K562 (cell line): Measurements from ENCODE around the gene SLC37A3. TPM values are rescaled to one million over a fixed set of nuclear protein-coding genes. Genes with fewer than 3 reads are reported as not detected.

Experiments used
- ADNP ChIP-seq: fragments of 200-800 bp; sonication (Bioruptor generic); IDR thresholded peaks from 2 replicates; pipeline ENCODE4 v1.6.1; 2016; ENCODE audit warnings: missing genetic modification characterization, missing compliant biosample characterization
- BRF1 ChIP-seq: IDR thresholded peaks from 3 replicates; pipeline ENCODE4 v1.6.1; 2011; ENCODE audit warnings: borderline replicate concordance, mild to moderate bottlenecking; ENCODE audit not compliant: insufficient read length; ENCODE audit errors: extremely low read depth
- EHMT2 ChIP-seq: fragments of 450-650 bp; IDR thresholded peaks from 2 replicates; pipeline ENCODE4 v1.6.1; 2018; ENCODE audit warnings: antibody characterized with exemption
- EZH2 ChIP-seq: IDR thresholded peaks from 2 replicates; pipeline ENCODE4 v1.6.1; 2012; ENCODE audit warnings: low read depth, mild to moderate bottlenecking, inconsistent platforms, low read length, borderline replicate concordance
- GABPB2 ChIP-seq: fragments of 250-450 bp; sonication (Bioruptor Pico); conservative IDR thresholded peaks from 2 replicates; pipeline ENCODE4 v1.5.1; 2021; ENCODE audit warnings: mild to moderate bottlenecking
- GTF2A2 ChIP-seq: IDR thresholded peaks from 2 replicates; pipeline ENCODE4 v1.6.1; 2016; ENCODE audit warnings: mild to moderate bottlenecking, missing genetic modification characterization, missing compliant biosample characterization
- HMG20B ChIP-seq: fragments of 250-450 bp; sonication (Bioruptor Pico); IDR thresholded peaks from 2 replicates; pipeline ENCODE4 v1.5.0; 2021; ENCODE audit warnings: mild to moderate bottlenecking
- MECOM ChIP-seq: fragments of 250-450 bp; sonication (Bioruptor Pico); IDR thresholded peaks from 2 replicates; pipeline ENCODE4 v1.8.0; 2022; ENCODE audit warnings: inconsistent platforms
- MXI1 ChIP-seq: IDR thresholded peaks from 2 replicates; pipeline ENCODE4 v1.6.1; 2011; ENCODE audit warnings: low read depth, mild to moderate bottlenecking, improper control_type of control experiment, low read length
- NFRKB ChIP-seq: fragments of 450-650 bp; IDR thresholded peaks from 2 replicates; pipeline ENCODE4 v1.6.1; 2016; ENCODE audit warnings: low read depth
- NR0B1 ChIP-seq: fragments of 450-650 bp; IDR thresholded peaks from one replicate; pipeline ENCODE4 v1.6.1; 2018; ENCODE audit warnings: mild to moderate bottlenecking, moderate library complexity; ENCODE audit not compliant: partially characterized antibody
- RHOXF2B ChIP-seq: fragments of 250-450 bp; sonication (Bioruptor Pico); conservative IDR thresholded peaks from 2 replicates; pipeline ENCODE4 v1.5.1; 2021
- TAF1 ChIP-seq: IDR thresholded peaks from 2 replicates; pipeline ENCODE4 v1.6.1; 2011; ENCODE audit warnings: mild to moderate bottlenecking, low read length, moderate library complexity; ENCODE audit not compliant: insufficient read depth, control insufficient read depth, severe bottlenecking; ENCODE audit errors: extremely low read depth
- ZBTB1 ChIP-seq: sonication (generic); formaldehyde crosslinking; IDR thresholded peaks from 2 replicates; pipeline ENCODE4 v1.8.1; 2023; ENCODE audit warnings: missing genetic modification reagents, low read depth, mild to moderate bottlenecking, borderline replicate concordance
- ZEB2 ChIP-seq: fragments of 450-650 bp; IDR thresholded peaks from 2 replicates; pipeline ENCODE4 v1.6.1; 2016
- ZNF134 ChIP-seq: fragments of 250-450 bp; sonication (Bioruptor Pico); conservative IDR thresholded peaks from 2 replicates; pipeline ENCODE4 v1.4.0; 2020
- ZNF24 ChIP-seq: fragments of 450-650 bp; IDR thresholded peaks from 2 replicates; pipeline ENCODE4 v1.6.1; 2016
- ZNF263 ChIP-seq: sonication (generic); formaldehyde crosslinking; IDR thresholded peaks from 2 replicates; pipeline ENCODE4 v1.8.0; 2022; ENCODE audit warnings: mild to moderate bottlenecking, missing genetic modification reagents, borderline replicate concordance
- ZNF347 ChIP-seq: fragments of 450-650 bp; formaldehyde crosslinking; IDR thresholded peaks from 2 replicates; pipeline ENCODE4 v1.4.0; 2020; ENCODE audit warnings: low read depth, mild to moderate bottlenecking, moderate library complexity
- polyA plus RNA-seq, 8 experiments: library from polyadenylated mRNA; depleted of rRNA in 4 of 8; stranded (reverse) in 5 of 8; unstranded in 3 of 8; fragments of >200 nt; fragmentation: Nextera tagmentation in 2 of 8; fragmentation: Illumina TruSeq in 1 of 8; extraction: Ambion mirVana in 2 of 8; extraction: Trizol in 1 of 8; gene quantifications; 2 replicates each; pipeline versions ENCODE4 v1.2.1 to v1.2.3, GENCODE V29; 2011 to 2014; ENCODE audit warnings: inconsistent platforms in 1 of 8, missing spikeins in 1 of 8
- total RNA-seq, 7 experiments: library from RNA; depleted of rRNA in 6 of 7; stranded (reverse); fragments of >200 nt in 6 of 7; fragmentation: Illumina TruSeq in 2 of 7; extraction: Trizol in 2 of 7; gene quantifications; 2 replicates each; pipeline versions ENCODE4 v1.2.1 to v1.2.3, GENCODE V29; 2011 to 2021; ENCODE audit warnings: low replicate concordance in 1 of 7
- TF ChIP-seq, protein P1 (sequence below): sonication (generic); formaldehyde crosslinking; IDR thresholded peaks from 2 replicates; pipeline ENCODE4 v1.8.0; 2022; ENCODE audit warnings: mild to moderate bottlenecking, missing genetic modification reagents
- TF ChIP-seq, protein P2 (sequence below): fragments of 450-650 bp; IDR thresholded peaks from 2 replicates; pipeline ENCODE4 v1.6.1; 2018; ENCODE audit not compliant: partially characterized antibody

The SLC37A3 gene
- total and polyA plus RNA-seq, 9 of the 15 experiments (the other 6 are each of a cell fraction or from before 2014, with no cell fraction given): 11.7 to 59.1 (median 26.8) TPM

GRCh38 chr7:140397784-140398750 is at the start of gene SLC37A3 (continued):
- TF ChIP-seq, protein P1, sequence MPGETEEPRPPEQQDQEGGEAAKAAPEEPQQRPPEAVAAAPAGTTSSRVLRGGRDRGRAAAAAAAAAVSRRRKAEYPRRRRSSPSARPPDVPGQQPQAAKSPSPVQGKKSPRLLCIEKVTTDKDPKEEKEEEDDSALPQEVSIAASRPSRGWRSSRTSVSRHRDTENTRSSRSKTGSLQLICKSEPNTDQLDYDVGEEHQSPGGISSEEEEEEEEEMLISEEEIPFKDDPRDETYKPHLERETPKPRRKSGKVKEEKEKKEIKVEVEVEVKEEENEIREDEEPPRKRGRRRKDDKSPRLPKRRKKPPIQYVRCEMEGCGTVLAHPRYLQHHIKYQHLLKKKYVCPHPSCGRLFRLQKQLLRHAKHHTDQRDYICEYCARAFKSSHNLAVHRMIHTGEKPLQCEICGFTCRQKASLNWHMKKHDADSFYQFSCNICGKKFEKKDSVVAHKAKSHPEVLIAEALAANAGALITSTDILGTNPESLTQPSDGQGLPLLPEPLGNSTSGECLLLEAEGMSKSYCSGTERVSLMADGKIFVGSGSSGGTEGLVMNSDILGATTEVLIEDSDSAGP (CRISPR knock-in tag): no peak
- TF ChIP-seq TAF1: peak; percentile 82
- TF ChIP-seq NFRKB: no peak
- TF ChIP-seq ZEB2: peak; percentile 54; the same call in 1 of the 2 replicates
- TF ChIP-seq RHOXF2B (CRISPR knock-in tag): no peak
- peak; percentile 67; the same call in 1 of the 2 replicates for TF ChIP-seq ZNF24
- TF ChIP-seq ZNF134 (CRISPR knock-in tag): no peak
- peak; percentile 66; the same call in 1 of the 2 replicates for TF ChIP-seq ZBTB1 (CRISPR knock-in tag)
- no peak for TF ChIP-seq ZNF347 (CRISPR knock-in tag)
- TF ChIP-seq HMG20B (CRISPR knock-in tag): no peak
- no peak for TF ChIP-seq GTF2A2 (tag)
- TF ChIP-seq BRF1: no peak
- TF ChIP-seq ADNP (tag): no peak
- TF ChIP-seq MECOM: no peak
- TF ChIP-seq MXI1: no peak
- TF ChIP-seq EZH2: no peak
- no peak for TF ChIP-seq EHMT2
- TF ChIP-seq NR0B1: no peak
- no peak for TF ChIP-seq GABPB2 (CRISPR knock-in tag)
- TF ChIP-seq, protein P2, sequence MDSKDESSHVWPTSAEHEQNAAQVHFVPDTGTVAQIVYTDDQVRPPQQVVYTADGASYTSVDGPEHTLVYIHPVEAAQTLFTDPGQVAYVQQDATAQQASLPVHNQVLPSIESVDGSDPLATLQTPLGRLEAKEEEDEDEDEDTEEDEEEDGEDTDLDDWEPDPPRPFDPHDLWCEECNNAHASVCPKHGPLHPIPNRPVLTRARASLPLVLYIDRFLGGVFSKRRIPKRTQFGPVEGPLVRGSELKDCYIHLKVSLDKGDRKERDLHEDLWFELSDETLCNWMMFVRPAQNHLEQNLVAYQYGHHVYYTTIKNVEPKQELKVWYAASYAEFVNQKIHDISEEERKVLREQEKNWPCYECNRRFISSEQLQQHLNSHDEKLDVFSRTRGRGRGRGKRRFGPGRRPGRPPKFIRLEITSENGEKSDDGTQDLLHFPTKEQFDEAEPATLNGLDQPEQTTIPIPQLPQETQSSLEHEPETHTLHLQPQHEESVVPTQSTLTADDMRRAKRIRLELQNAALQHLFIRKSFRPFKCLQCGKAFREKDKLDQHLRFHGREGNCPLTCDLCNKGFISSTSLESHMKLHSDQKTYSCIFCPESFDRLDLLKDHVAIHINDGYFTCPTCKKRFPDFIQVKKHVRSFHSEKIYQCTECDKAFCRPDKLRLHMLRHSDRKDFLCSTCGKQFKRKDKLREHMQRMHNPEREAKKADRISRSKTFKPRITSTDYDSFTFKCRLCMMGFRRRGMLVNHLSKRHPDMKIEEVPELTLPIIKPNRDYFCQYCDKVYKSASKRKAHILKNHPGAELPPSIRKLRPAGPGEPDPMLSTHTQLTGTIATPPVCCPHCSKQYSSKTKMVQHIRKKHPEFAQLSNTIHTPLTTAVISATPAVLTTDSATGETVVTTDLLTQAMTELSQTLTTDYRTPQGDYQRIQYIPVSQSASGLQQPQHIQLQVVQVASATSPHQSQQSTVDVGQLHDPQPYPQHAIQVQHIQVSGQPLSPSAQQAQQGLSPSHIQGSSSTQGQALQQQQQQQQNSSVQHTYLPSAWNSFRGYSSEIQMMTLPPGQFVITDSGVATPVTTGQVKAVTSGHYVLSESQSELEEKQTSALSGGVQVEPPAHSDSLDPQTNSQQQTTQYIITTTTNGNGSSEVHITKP: peak; percentile 50
- TF ChIP-seq ZNF263 (CRISPR knock-in tag): 0 out of 2 replicates have a peak, but pooled peaks have one; percentile 20
